Measurements from ENCODE around the gene CLN3. TPM values are rescaled to one million over a fixed set of nuclear protein-coding genes. Genes with fewer than 3 reads are reported as not detected.
"Not testable (repeated sequence)": the region's sequence is repeated elsewhere in the genome, so short reads cannot be mapped to it uniquely, and the experiment has no call there.

Gene CLN3
- total RNA-seq, 1 donor from 2014 or later: 43.9 TPM

DNA sequence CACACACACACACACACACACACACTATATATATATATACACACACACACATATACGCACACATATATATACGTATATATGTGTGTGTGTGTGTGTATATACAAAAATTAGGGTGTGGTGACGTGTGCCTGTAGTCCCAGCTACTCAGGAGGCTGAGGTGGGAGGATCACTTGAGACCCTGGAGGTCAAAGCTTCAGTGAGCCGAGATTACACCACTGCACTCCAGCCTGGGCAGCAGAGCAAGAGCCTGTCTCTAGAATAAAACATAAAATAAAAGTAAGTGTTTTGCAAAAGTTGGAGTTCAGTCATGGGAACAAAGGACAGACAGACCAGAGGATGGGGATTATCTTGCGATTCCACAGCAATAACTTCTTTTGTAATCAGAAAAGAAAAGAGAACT lies 36.1 kb upstream of the CLN3 start:
- Mint-ChIP-seq H3K9me3 (ENCODE audit: low read depth) (peaks cover 14% of the 10 kb centered on the region), H3K4me1 (ENCODE audit: low read depth) (peaks cover 18% of the 10 kb centered on the region), H3K4me3 (ENCODE audit: low read depth) (no peak overlapping the region), H3K36me3 (ENCODE audit: insufficient read depth) (no peaks in the 10 kb centered on the region), H3K27me3 (no peaks in the 10 kb centered on the region), H3K27ac (peak overlapping the region; percentile 67)
- DNase-seq (ENCODE audit: low spot score, unreplicated experiment): no peak
- TF ChIP-seq, protein P1, sequence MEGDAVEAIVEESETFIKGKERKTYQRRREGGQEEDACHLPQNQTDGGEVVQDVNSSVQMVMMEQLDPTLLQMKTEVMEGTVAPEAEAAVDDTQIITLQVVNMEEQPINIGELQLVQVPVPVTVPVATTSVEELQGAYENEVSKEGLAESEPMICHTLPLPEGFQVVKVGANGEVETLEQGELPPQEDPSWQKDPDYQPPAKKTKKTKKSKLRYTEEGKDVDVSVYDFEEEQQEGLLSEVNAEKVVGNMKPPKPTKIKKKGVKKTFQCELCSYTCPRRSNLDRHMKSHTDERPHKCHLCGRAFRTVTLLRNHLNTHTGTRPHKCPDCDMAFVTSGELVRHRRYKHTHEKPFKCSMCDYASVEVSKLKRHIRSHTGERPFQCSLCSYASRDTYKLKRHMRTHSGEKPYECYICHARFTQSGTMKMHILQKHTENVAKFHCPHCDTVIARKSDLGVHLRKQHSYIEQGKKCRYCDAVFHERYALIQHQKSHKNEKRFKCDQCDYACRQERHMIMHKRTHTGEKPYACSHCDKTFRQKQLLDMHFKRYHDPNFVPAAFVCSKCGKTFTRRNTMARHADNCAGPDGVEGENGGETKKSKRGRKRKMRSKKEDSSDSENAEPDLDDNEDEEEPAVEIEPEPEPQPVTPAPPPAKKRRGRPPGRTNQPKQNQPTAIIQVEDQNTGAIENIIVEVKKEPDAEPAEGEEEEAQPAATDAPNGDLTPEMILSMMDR (IDR thresholded peaks at IDR 0.05; ENCODE audit: unreplicated experiment): no peak

DNA sequence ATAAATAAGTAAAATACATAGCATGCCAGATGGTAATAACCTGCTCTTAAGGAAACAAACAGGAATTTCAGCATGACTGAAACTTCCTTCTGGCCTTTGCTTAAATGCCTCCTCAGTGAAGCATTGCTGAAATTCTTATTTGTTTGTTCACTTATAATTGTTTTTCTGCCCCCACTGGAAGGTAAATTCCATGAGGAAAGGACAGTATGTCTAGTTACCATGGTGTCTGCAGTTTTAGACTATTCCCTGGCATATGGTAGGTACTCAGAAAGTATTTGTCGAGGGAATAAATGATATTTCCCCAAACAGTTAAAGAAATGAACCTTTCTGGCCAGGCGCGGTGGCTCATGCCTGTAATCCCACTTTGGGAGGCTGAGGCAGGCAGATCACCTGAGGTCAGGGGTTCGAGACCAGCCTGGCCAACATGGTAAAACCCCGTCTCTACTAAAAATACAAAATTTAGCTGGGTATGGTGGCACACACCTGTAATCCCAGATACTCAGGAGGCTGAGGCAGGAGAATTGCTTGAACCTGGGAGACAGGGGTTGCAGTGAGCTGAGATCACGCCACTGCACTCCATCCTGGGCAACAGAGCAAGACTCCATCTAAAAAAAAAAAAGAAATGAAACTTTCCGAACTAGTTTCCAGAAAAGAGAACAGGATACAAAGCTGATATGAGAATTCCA lies 35.4 kb upstream of the CLN3 start:
- H3K36me3 Mint-ChIP-seq (ENCODE audit: insufficient read depth); H3K27me3 Mint-ChIP-seq; H3K4me3 Mint-ChIP-seq (ENCODE audit: low read depth); H3K27ac Mint-ChIP-seq; DNase-seq (ENCODE audit: low spot score, unreplicated experiment): not testable (repeated sequence)
- peaks cover 15% of the 10 kb centered on the region for H3K4me1 Mint-ChIP-seq (ENCODE audit: low read depth)
- peaks cover 14% of the 10 kb centered on the region for H3K9me3 Mint-ChIP-seq (ENCODE audit: low read depth)

- TF ChIP-seq, protein P1 (IDR thresholded peaks at IDR 0.05; ENCODE audit: unreplicated experiment): no peak
- H3K27me3 Mint-ChIP-seq: no peaks in the 10 kb centered on the region
- H3K4me3 Mint-ChIP-seq (ENCODE audit: low read depth): no peak overlapping the region
- peak overlapping the region; percentile 10 for H3K27ac Mint-ChIP-seq
- H3K36me3 Mint-ChIP-seq (ENCODE audit: insufficient read depth): no peaks in the 10 kb centered on the region
- DNase-seq (ENCODE audit: low spot score, unreplicated experiment): no peak
- peaks cover 14% of the 10 kb centered on the region for H3K9me3 Mint-ChIP-seq (ENCODE audit: low read depth)
- H3K4me1 Mint-ChIP-seq (ENCODE audit: low read depth): peaks cover 12% of the 10 kb centered on the region
Measured at GRCh38 chr16:28526201-28527099, 34.6 kb upstream of the CLN3 start.

DNA sequence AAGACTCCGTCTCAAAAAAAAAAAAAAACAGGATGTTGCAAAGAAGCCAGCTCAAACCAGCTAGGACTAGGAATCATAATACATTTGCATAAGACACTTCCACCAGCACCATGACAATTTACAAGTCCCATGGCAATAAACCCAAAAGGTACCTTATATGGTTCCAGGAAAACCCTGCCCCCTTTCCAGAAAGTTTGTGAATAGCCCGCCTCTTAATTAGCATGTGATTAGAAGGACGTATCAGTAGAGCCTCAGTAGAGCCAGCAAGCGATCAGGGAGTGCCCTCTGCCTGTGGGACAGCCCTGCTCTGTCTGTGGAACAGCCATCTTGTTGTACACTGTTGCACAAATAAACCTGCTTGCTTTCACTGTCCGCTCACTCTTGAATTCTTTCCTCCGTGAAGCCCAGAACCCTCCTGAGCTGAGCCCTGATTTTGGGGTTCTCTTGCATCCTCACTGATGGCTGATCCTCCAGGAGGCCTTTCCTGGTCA lies 32.9 kb upstream of the CLN3 start:
- TF ChIP-seq, protein P1 (IDR thresholded peaks at IDR 0.05; ENCODE audit: unreplicated experiment): no peak
- no peak overlapping the region for H3K4me3 Mint-ChIP-seq (ENCODE audit: low read depth)
- no peak for DNase-seq (ENCODE audit: low spot score, unreplicated experiment)
- H3K27me3 Mint-ChIP-seq: no peaks in the 10 kb centered on the region
- H3K9me3 Mint-ChIP-seq (ENCODE audit: low read depth): peaks cover 14% of the 10 kb centered on the region
- peaks cover 12% of the 10 kb centered on the region for H3K4me1 Mint-ChIP-seq (ENCODE audit: low read depth)
- no peak overlapping the region for H3K27ac Mint-ChIP-seq
- no peaks in the 10 kb centered on the region for H3K36me3 Mint-ChIP-seq (ENCODE audit: insufficient read depth)

DNA sequence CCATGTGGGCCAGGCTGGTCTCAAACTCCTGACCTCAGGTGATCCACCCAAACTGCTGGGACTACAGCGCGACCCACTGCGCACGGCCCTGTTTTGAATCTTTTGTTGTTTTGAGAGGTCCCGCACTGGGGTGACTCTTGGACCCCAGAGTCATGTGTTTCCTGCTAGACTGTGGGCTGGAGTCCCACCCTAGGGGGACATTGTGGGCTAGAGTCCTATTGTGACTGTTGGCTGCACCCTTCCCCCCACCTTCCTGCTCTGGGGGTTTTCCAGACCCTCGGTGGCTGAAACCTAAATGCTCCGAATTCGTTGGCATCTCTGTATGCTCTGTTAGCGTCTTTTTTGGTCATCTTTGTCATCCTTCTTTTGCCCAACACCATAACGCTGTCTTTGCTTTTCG lies 30.9 kb upstream of the CLN3 start:
- no peaks in the 10 kb centered on the region for H3K36me3 Mint-ChIP-seq (ENCODE audit: insufficient read depth)
- no peaks in the 10 kb centered on the region for H3K27me3 Mint-ChIP-seq
- H3K4me3 Mint-ChIP-seq (ENCODE audit: low read depth): no peak overlapping the region
- DNase-seq (ENCODE audit: low spot score, unreplicated experiment): no peak
- no peaks in the 10 kb centered on the region for H3K4me1 Mint-ChIP-seq (ENCODE audit: low read depth)
- no peak overlapping the region for H3K27ac Mint-ChIP-seq
- TF ChIP-seq, protein P1 (IDR thresholded peaks at IDR 0.05; ENCODE audit: unreplicated experiment): no peak
- H3K9me3 Mint-ChIP-seq (ENCODE audit: low read depth): peaks cover 14% of the 10 kb centered on the region

Measured in progenitor cell of endocrine pancreas (in vitro differentiated cells).